ENCODE results near the gene C5orf15.
"Not testable (repeated sequence)": the region's sequence is repeated elsewhere in the genome, so short reads cannot be mapped to it uniquely, and the experiment has no call there.

C5orf15 gene

GRCh38 chr5:133938039-133938821 lies 30.2 kb downstream of the C5orf15 start:
- no peak for DNase-seq (ENCODE audit: low read depth, low spot score)

GRCh38 chr5:133937628-133938027 lies 30.8 kb downstream of the C5orf15 start:
- not testable (repeated sequence) for DNase-seq (ENCODE audit: low read depth, low spot score)

- no peak for DNase-seq (ENCODE audit: low read depth, low spot score)
These were observed 31.8 kb downstream of the C5orf15 start for GRCh38 chr5:133936651-133937015.

- not testable (repeated sequence) for DNase-seq (ENCODE audit: low read depth, low spot score)
These were observed 32.3 kb downstream of the C5orf15 start for GRCh38 chr5:133935991-133936650.

- DNase-seq (ENCODE audit: low read depth, low spot score), result no peak
These were observed 32.8 kb downstream of the C5orf15 start for GRCh38 chr5:133935667-133935940.

GRCh38 chr5:133934822-133935666 lies 33.4 kb downstream of the C5orf15 start:
- DNase-seq (ENCODE audit: low read depth, low spot score), result no peak

- no peak for DNase-seq (ENCODE audit: low read depth, low spot score)
These were observed 34.1 kb downstream of the C5orf15 start for GRCh38 chr5:133934311-133934710.

- no peak for DNase-seq (ENCODE audit: low read depth, low spot score)
These were observed 34.6 kb downstream of the C5orf15 start for GRCh38 chr5:133933670-133934295.

- no peak for DNase-seq (ENCODE audit: low read depth, low spot score)
These were observed 35.3 kb downstream of the C5orf15 start for GRCh38 chr5:133933169-133933509.

GRCh38 chr5:133932441-133933168 lies 35.8 kb downstream of the C5orf15 start:
- no peak for DNase-seq (ENCODE audit: low read depth, low spot score)

GRCh38 chr5:133931546-133931945 lies 36.9 kb downstream of the C5orf15 start:
- no peak for DNase-seq (ENCODE audit: low read depth, low spot score)

- DNase-seq (ENCODE audit: low read depth, low spot score), result no peak
These were observed 37.7 kb downstream of the C5orf15 start for GRCh38 chr5:133930813-133931090.

GRCh38 chr5:133930061-133930812 lies 38.2 kb downstream of the C5orf15 start:
- no peak for DNase-seq (ENCODE audit: low read depth, low spot score)

GRCh38 chr5:133928587-133929393 lies 39.6 kb downstream of the C5orf15 start:
- DNase-seq (ENCODE audit: low read depth, low spot score), result no peak

GRCh38 chr5:133927300-133928180 lies 40.9 kb downstream of the C5orf15 start:
- DNase-seq (ENCODE audit: low read depth, low spot score), result no peak

GRCh38 chr5:133926489-133927299 lies 41.7 kb downstream of the C5orf15 start:
- DNase-seq (ENCODE audit: low read depth, low spot score), result no peak

GRCh38 chr5:133925866-133926488 lies 42.4 kb downstream of the C5orf15 start:
- no peak for DNase-seq (ENCODE audit: low read depth, low spot score)

- no peak for DNase-seq (ENCODE audit: low read depth, low spot score)
These were observed 43.2 kb downstream of the C5orf15 start for GRCh38 chr5:133925269-133925668.

All from brain pericyte (primary cell).